ENCODE results near the gene ATF2. TPM values are rescaled to one million over a fixed set of nuclear protein-coding genes. Genes with fewer than 3 reads are reported as not detected.

The ATF2 gene
- total and polyA plus RNA-seq, 9 of the 15 experiments (the other 6 are each of a cell fraction or from before 2014, with no cell fraction given), result 24.2 to 111 (median 45.9) TPM

DNA sequence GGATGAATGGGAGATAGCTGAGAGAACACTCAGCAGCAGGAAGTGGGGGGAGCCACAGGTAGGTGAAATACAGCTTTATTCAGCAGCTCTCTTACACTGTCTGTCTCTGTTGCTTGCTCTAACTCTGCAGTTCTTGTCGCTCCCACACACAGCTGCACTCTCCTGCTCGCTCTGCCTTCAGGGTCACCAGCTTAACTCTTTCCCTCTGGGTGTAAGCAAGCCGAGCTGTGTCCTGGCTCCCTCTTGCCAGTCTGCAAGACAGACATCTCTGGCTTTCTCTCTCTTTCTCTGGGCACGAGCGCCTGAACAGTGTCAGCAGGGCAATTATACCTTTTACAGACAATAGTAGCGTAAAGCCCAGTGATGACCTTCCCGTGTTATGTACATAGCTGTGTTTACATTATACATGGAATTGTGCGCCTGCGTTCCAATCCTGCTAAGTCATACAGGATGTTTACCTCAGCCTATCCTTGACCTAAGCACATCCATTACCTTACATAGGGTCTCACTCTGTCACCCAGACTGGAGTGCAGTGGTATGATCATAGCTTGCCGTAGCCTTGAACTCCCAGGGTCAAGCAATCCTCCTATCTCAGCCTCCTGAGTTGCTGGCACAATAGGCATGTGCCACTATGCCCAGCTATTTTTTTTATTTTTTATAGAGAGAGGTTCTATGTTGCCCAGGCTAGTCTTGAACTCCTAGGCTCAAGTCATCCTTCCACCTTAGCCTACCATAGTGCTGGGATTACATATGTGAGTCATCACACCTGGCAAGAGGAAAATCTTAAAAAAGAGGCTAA, 105.0 kb downstream of the ATF2 start:
- H3K9me1 ChIP-seq (ENCODE audit: control insufficient read depth, insufficient read depth, low read length), result no peaks in the 10 kb centered on the region
- H3K9ac ChIP-seq (ENCODE audit: insufficient read depth in 1 of 2, low read depth in 2 of 2, low read length in 2 of 2), result no peak overlapping the region
- peaks cover 19% of the 10 kb centered on the region; the same call in 1 of the 3 replicates for H3K36me3 ChIP-seq (ENCODE audit: control insufficient read depth, insufficient read depth, low read length)
- POLR2A ChIA-PET, result interaction anchor here (0.9 kb wide), 1 partner anchor 14 kb away, joined by 5 read pairs; no protein-coding TSS in a partner anchor
- DNase-seq (ENCODE audit: extremely low read depth in 1 of 4, low spot score in 3 of 4), result peak in 1 of 4 experiments; percentile 10
- in situ Hi-C loops (cut with MboI), result no loop called here
- H3K79me2 ChIP-seq (ENCODE audit: control insufficient read depth, insufficient read depth, low read length), result no peaks in the 10 kb centered on the region
- H3K4me1 ChIP-seq (replicated peaks in 1 of 2; ENCODE audit: control insufficient read depth in 2 of 2, insufficient read depth in 2 of 2, low read length in 2 of 2), result no peaks in the 10 kb centered on the region
- H3K27me3 ChIP-seq (ENCODE audit: control insufficient read depth in 2 of 2, insufficient read depth in 2 of 2, low read length in 2 of 2), result no peaks in the 10 kb centered on the region
- intact Hi-C loops (cut with micrococcal nuclease), result no loop called here
- ATAC-seq, result peak; percentile 47
- no peak for FAIRE-seq
- H2AFZ ChIP-seq (ENCODE audit: low read depth, low read length), result no peak overlapping the region
- H3K4me2 ChIP-seq (ENCODE audit: insufficient read depth, low read length), result no peak overlapping the region
- no peaks in the 10 kb centered on the region for H3K9me3 ChIP-seq (replicated peaks; ENCODE audit: control insufficient read depth, insufficient read depth, low read depth, low read length)
- H4K20me1 ChIP-seq (replicated peaks; ENCODE audit: control insufficient read depth, insufficient read depth, low read length), result no peaks in the 10 kb centered on the region
- WGBS (ENCODE audit: insufficient coverage, low coverage, missing lambda C conversion rate), result 89% methylated on average over 10 of the region's 10 CpGs
- CTCF ChIA-PET (ENCODE audit: low intra/inter-chr PET ratio), result no interaction called here
- no peak overlapping the region for H3K27ac ChIP-seq (ENCODE audit: extremely low read depth, low read depth, low read length)
- no peak overlapping the region for H3K4me3 ChIP-seq
- no TSS peak for BruUV-seq (replicated peaks)
- TF ChIP-seq EP400 (IDR thresholded peaks at IDR 0.05), result no peak
- peak in 1 of 2 experiments; percentile 76; a peak in 1 of 3 replicates for TF ChIP-seq CBX3 (IDR thresholded peaks at IDR 0.05; ENCODE audit: borderline replicate concordance in 1 of 2, low read length in 2 of 2)
- no peak for TF ChIP-seq TAF15 (IDR thresholded peaks at IDR 0.05; ENCODE audit: low read depth, low read length)
- TF ChIP-seq RBM15 (IDR thresholded peaks at IDR 0.05; ENCODE audit: insufficient read depth, low read length), result no peak
- TF ChIP-seq, protein P1, sequence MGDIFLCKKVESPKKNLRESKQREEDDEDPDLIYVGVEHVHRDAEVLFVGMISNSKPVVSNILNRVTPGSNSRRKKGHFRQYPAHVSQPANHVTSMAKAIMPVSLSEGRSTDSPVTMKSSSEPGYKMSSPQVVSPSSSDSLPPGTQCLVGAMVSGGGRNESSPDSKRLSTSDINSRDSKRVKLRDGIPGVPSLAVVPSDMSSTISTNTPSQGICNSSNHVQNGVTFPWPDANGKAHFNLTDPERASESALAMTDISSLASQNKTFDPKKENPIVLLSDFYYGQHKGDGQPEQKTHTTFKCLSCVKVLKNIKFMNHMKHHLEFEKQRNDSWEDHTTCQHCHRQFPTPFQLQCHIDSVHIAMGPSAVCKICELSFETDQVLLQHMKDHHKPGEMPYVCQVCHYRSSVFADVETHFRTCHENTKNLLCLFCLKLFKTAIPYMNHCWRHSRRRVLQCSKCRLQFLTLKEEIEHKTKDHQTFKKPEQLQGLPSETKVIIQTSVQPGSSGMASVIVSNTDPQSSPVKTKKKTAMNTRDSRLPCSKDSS (IDR thresholded peaks at IDR 0.05; ENCODE audit: low read depth, partially characterized antibody), result peak; percentile 33
- 0 out of 4 replicates have a peak, but pooled peaks of 1 of the 2 experiments have one; percentile 19 for TF ChIP-seq FOXK2 (conservative IDR thresholded peaks at IDR 0.05 in 1 of 2, IDR thresholded peaks at IDR 0.05 in 1 of 2; ENCODE audit: low read depth in 2 of 2)
- TF ChIP-seq ZNF507 (tag; conservative IDR thresholded peaks at IDR 0.05), result no peak
- TF ChIP-seq, protein P2, sequence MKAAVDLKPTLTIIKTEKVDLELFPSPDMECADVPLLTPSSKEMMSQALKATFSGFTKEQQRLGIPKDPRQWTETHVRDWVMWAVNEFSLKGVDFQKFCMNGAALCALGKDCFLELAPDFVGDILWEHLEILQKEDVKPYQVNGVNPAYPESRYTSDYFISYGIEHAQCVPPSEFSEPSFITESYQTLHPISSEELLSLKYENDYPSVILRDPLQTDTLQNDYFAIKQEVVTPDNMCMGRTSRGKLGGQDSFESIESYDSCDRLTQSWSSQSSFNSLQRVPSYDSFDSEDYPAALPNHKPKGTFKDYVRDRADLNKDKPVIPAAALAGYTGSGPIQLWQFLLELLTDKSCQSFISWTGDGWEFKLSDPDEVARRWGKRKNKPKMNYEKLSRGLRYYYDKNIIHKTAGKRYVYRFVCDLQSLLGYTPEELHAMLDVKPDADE (conservative IDR thresholded peaks at IDR 0.05; ENCODE audit: control insufficient read depth, low read depth, low read length), result no peak
- no peak for TF ChIP-seq HOXB6 (CRISPR knock-in tag; IDR thresholded peaks at IDR 0.05; ENCODE audit: borderline replicate concordance)
- peak; percentile 38; the same call in 1 of the 2 replicates for TF ChIP-seq CBX5 (IDR thresholded peaks at IDR 0.05; ENCODE audit: borderline replicate concordance, low read depth)
- TF ChIP-seq, protein P3, sequence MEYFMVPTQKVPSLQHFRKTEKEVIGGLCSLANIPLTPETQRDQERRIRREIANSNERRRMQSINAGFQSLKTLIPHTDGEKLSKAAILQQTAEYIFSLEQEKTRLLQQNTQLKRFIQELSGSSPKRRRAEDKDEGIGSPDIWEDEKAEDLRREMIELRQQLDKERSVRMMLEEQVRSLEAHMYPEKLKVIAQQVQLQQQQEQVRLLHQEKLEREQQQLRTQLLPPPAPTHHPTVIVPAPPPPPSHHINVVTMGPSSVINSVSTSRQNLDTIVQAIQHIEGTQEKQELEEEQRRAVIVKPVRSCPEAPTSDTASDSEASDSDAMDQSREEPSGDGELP (CRISPR knock-in tag; IDR thresholded peaks at IDR 0.05; ENCODE audit: borderline replicate concordance), result no peak
- peak in 1 of 2 experiments; percentile 87; a peak in 2 of 4 replicates for TF ChIP-seq FOXA3 (CRISPR knock-in tag; conservative IDR thresholded peaks at IDR 0.05 in 1 of 2, IDR thresholded peaks at IDR 0.05 in 1 of 2)
- no peak for TF ChIP-seq TRIM28 (IDR thresholded peaks at IDR 0.05)
